Left cardiac atrium (tissue), 4 donors: ENCODE results near the gene ZNF578. TPM values are rescaled to one million over a fixed set of nuclear protein-coding genes. Genes with fewer than 3 reads are reported as not detected.
"Not testable (repeated sequence)": the region's sequence is repeated elsewhere in the genome, so short reads cannot be mapped to it uniquely, and the experiment has no call there.

Source experiments
- ATAC-seq, 2 donors: fragments of 200-7000 bp; cut with Tn5 transposase; one replicate each; pipeline ENCODE4 v1.9.1; 2020; ENCODE audit warnings: mild to moderate bottlenecking in 2 of 2, moderate library complexity in 2 of 2
- DNase-seq: peaks from one replicate; pipeline ENCODE4 v3.0.0-alpha.2; 2020
- intact Hi-C, 2 donors: fragments of 100-400 bp; cut with DNase I; formaldehyde crosslinking; loops; one replicate each; pipeline versions ENCODE4 v1.14.1 to v1.15.1; 2022 to 2023
- long read RNA-seq: library from polyadenylated mRNA; unstranded; transcript quantifications from one replicate; pipeline ENCODE4 v2.0.0, GENCODE V29; 2021
- total RNA-seq, 2 donors: library from RNA; stranded (reverse); fragmentation: NEBNext Ultra II Directional; extraction: Animal tissue kit (Norgen Biotek cat#: 25700); gene quantifications; one replicate each; pipeline ENCODE4 v1.2.1, GENCODE V29; 2021
- donor health status: DM: no; HTN: yes; CAD: no.
- donor health status: DM: no; HTN: yes; CAD: no; lungs with severe emphysema.
- donor health status: DM: yes; HTN: yes; CAD: no.
- donor health status: Dilated cardiomyopathy.

The ZNF578 gene
- total RNA-seq: 1 to 10 TPM; 2.2 to 2.7 TPM
- long read RNA-seq, partial matches to known transcripts: 0 of 1 reads
- long read RNA-seq, other reads (novel, unspliced or antisense): 1 of 1 reads

GRCh38 chr19:52453324-52454094, at the start of gene ZNF578:
ZNF578 (plus strand) TSS chr19:52453553; CDS start chr19:52501846, 48,293 bp downstream.
- DNase-seq (peak; percentile 90), ATAC-seq (peak; percentile 99)
- intact Hi-C loops: loop anchor here in 1 of 2 donors (2.0 kb wide), 1 partner anchor 55 kb away; no protein-coding TSS in a partner anchor

- ATAC-seq (no peak), DNase-seq (no peak)
- intact Hi-C loops: no loop called here
These were observed 43.1 kb upstream of the ZNF578 start for GRCh38 chr19:52410276-52410675.

GRCh38 chr19:52415711-52416110, 37.6 kb upstream of the ZNF578 start:
- no peak for ATAC-seq
- intact Hi-C loops: no loop called here
- DNase-seq: no peak

GRCh38 chr19:52428937-52429336, 24.4 kb upstream of the ZNF578 start, which contains the start of gene ZNF534:
ZNF534 (plus strand) TSS chr19:52429148; CDS start chr19:52431475, 2,327 bp downstream.
- DNase-seq (no peak), ATAC-seq (no peak)
- intact Hi-C loops: no loop called here

GRCh38 chr19:52442179-52442578, 11.2 kb upstream of the ZNF578 start:
- intact Hi-C loops: no loop called here
- ATAC-seq: no peak

GRCh38 chr19:52444506-52444905, 8.8 kb upstream of the ZNF578 start:
- no peak for DNase-seq
- intact Hi-C loops: no loop called here
- no peak for ATAC-seq

More at GRCh38 chr19:52442179-52442578, 11.2 kb upstream of the ZNF578 start:
- no peak for DNase-seq

- intact Hi-C loops: no loop called here
- DNase-seq: no peak
- no peak for ATAC-seq
These were observed 2.1 kb upstream of the ZNF578 start for GRCh38 chr19:52451241-52451640.

GRCh38 chr19:52464798-52465470, 11.6 kb downstream of the ZNF578 start:
- DNase-seq (no peak), ATAC-seq (no peak)
- intact Hi-C loops: no loop called here

GRCh38 chr19:52473655-52474350, 20.4 kb downstream of the ZNF578 start:
- DNase-seq (no peak), ATAC-seq (no peak)
- intact Hi-C loops: no loop called here

GRCh38 chr19:52474351-52475127, 21.2 kb downstream of the ZNF578 start:
- ATAC-seq: no peak
- intact Hi-C loops: no loop called here
- no peak for DNase-seq

GRCh38 chr19:52484111-52484743, 30.9 kb downstream of the ZNF578 start:
- DNase-seq, ATAC-seq, intact Hi-C loops: not testable (repeated sequence)

GRCh38 chr19:52485064-52485463, 31.7 kb downstream of the ZNF578 start:
- intact Hi-C loops, ATAC-seq, DNase-seq: not testable (repeated sequence)

- DNase-seq, ATAC-seq, intact Hi-C loops: not testable (repeated sequence)
These were observed 32.3 kb downstream of the ZNF578 start for GRCh38 chr19:52485561-52486240.

GRCh38 chr19:52492201-52492993, 39.0 kb downstream of the ZNF578 start:
- intact Hi-C loops: no loop called here
- ATAC-seq: peak in 1 of 2 donors; percentile 49
- no peak for DNase-seq

- intact Hi-C loops: no loop called here
- DNase-seq (peak; percentile 36), ATAC-seq (peak in 1 of 2 donors; percentile 40)
These were observed 39.7 kb downstream of the ZNF578 start for GRCh38 chr19:52492994-52493470.

GRCh38 chr19:52494518-52494917, 41.2 kb downstream of the ZNF578 start:
- intact Hi-C loops: no loop called here
- ATAC-seq (no peak), DNase-seq (no peak)

GRCh38 chr19:52498571-52498970, 45.2 kb downstream of the ZNF578 start:
- intact Hi-C loops: no loop called here
- no peak for ATAC-seq

More at GRCh38 chr19:52498571-52498970, 45.2 kb downstream of the ZNF578 start:
- no peak for DNase-seq
